GM19238 (cell line): ENCODE data around the gene SNF8.
"Not testable (repeated sequence)": the region's sequence is repeated elsewhere in the genome, so short reads cannot be mapped to it uniquely, and the experiment has no call there.

Experiments used
- DNase-seq: peaks from one replicate; pipeline ENCODE4 v3.0.0; 2011; ENCODE audit warnings: low spot score; ENCODE audit not compliant: insufficient read length

SNF8 gene

GRCh38 chr17:48944515-48945260, at the start of gene SNF8:
Gene SNF8 (minus strand): TSS chr17:48944842. CDS start chr17:48944734, 108 bp downstream.
- peak; percentile 97 for DNase-seq

DNA sequence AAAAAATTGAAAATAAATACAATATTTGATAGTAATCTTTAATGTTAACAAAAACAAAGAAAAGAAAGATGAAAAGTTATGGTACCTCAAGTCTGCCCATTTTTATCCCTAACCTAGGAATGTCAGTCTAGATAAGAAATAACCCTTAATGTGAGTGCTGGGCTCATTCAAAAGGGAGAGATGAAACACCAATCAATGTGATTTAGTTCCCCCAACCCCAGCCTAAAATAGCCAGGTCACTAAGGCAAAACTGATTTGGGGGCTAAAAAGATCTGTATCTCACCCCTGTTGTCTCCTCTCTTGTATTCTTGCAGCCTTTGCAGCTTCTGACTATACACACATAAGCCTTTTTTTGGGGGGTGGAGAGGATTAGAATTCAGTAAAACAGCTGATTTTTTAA, 49.3 kb upstream of the SNF8 start:
- DNase-seq = no peak

DNA sequence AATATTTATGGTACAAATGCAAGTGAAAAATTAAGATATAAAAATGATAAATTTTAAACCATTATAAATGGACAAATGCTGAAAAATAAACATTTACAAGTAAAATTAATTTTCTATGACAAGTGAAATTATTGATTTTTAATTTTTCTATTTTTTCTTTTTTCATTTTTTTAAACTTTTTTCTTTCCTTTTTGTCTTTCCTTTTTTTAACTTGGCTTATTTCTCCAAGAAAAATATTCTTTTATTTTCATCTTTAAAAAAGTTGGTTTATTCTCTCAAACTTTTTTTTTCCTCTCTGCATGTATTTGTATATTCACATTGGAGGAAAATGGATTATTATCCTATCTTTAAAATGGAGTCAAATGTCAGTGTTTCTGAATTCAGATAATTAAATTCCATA, 48.7 kb upstream of the SNF8 start:
- DNase-seq = no peak

- no peak for DNase-seq
These were observed 47.8 kb upstream of the SNF8 start for GRCh38 chr17:48992444-48992843.

DNA sequence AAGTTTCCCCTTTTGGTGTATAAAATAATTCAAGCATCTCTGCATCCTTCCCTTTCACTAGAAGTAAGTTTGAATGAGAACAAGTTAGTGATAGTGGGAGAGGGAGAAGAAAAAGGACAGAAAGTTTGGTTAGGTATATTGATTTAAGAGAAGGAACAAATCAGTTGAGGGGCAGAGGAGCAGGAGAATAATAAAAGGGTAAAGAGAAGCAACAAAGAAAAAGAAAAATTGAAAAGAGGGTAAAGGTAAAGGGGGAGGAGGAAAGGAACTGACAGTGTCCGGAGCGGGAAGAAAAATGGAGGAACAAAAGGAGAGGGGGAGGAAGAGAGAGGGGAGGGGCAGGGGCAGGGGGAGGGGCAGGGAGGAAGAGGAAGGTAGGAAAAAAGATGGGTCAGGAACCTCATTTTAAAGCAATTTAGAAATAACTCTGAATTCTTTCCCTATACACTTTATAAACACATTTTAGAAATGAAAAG, 46.3 kb upstream of the SNF8 start:
- no peak for DNase-seq

GRCh38 chr17:48989100-48989499, 44.5 kb upstream of the SNF8 start:
- DNase-seq = no peak

GRCh38 chr17:48985436-48986245, 41.0 kb upstream of the SNF8 start:
- DNase-seq = no peak

- DNase-seq = no peak
These were observed 37.4 kb upstream of the SNF8 start for GRCh38 chr17:48981927-48982539.

DNA sequence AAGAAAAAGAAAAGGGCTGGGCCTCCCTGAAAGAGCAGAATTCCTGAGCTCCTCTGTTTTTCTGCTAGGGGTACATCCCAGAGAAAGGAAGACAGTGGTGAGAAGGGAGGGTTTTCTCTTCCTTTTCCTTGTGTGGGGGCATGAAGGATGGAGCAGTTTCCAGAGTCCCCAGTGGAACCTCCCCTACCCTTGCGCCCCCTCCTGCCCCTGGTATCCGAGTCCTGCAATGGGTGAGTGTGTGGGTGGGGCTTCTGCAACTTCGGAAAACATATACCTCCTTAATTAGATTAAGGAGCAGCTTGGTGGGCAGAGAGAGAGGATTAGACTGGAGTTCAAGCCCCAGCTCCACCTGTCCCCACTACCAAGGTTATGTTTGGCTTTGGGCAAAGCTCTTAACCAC, 29.2 kb upstream of the SNF8 start:
- no peak for DNase-seq

GRCh38 chr17:48972749-48973097, 28.1 kb upstream of the SNF8 start:
- no peak for DNase-seq

GRCh38 chr17:48970865-48971687, 26.4 kb upstream of the SNF8 start:
- no peak for DNase-seq

GRCh38 chr17:48970224-48970623, 25.6 kb upstream of the SNF8 start:
- no peak for DNase-seq

DNA sequence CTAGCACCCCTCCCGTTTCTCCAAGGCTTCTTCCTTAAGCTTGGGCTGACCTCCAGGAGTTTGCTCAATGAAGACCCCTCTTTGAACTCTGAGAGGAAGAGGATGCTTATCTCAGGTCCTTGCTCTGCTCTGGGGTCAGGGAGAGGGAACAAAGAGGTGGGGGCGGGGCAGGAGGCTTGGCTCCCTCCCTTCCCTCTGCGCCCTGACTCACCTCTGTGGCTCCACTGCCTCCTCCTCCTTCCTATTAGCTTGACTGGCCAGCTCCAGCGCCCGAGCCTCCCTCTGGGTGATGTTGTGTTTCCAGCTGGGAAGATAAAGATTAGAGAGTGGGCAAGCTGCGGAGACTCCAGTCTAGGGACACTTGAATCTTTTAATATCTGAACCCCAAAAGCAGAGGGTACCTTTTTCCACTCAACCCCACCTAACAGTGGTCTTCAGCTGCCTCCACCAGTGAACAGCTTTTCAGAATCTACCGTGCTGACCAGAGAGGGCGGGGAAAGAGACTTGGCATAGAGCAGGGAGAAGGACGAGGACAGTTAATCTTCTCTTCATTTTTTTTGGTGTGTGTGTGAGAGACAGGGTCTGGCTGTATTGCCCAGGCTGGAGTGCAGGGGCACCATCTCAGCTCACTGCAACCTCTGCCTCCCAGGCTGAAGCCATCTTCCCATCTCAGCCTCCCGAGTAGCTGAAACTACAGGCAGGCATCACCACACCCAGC, 17.0 kb upstream of the SNF8 start:
- no peak for DNase-seq

DNA sequence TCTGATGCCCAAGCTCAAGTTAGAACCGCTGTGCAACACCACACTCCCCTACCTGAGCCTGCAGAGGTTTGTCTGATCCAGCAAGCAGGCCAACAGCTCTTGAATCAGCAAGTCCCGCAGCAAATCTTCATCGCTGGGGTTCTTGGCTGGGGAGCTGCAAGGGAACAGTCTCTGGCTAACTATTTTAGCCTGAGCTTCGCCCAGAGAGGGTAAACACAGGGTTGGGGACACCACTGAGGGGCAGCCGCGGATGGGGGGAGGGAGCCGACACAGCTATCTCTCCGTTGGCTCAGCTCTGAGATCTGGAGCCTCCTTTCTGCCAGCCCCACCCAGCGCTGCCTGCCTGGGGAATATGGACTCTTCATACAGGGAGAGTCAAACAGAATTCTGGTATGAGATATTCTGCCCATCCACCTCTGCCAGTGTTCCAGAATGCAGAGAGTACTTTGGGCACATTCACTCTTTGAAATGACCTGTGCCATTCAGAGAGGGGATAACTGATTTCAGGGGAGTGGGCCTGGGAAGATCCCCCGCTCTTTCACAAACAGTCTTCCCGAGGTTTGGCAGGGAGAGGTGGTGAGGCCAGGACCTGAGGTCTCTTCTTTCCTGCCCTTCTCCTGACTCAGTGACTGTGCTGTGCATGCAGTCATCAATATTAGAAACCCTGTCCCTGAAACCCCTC, 16.3 kb upstream of the SNF8 start:
- DNase-seq = no peak

- no peak for DNase-seq
These were observed 9.7 kb upstream of the SNF8 start for GRCh38 chr17:48954300-48954755.

GRCh38 chr17:48952904-48953303, 8.3 kb upstream of the SNF8 start:
- no peak for DNase-seq

GRCh38 chr17:48951572-48951971, 6.9 kb upstream of the SNF8 start:
- no peak for DNase-seq

GRCh38 chr17:48945261-48945651, 614 bp upstream of the SNF8 start:
- not testable (repeated sequence) for DNase-seq

DNA sequence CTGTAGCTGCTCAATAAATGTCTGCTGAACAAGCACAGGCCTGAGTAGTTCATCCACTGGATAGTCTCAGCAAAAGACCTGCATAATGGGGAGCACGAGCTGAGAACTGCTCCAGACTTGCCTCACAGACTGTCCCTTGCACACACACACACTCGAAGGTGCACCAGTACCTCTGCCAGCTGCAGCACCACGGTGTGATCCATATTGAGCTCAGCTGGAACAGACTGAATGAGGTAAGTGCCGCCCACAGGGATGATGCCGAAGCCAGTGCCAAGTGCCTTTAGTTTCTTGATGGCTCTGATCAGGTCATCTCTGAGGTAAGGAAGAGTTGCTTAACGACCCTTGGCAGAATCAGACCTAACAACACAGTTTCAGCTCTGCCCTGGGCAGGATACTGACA, 11.6 kb downstream of the SNF8 start:
- no peak for DNase-seq

GRCh38 chr17:48930435-48930873, 14.2 kb downstream of the SNF8 start:
- DNase-seq = no peak
